Lung (tissue), 12 donors: Measurements from ENCODE around the gene CHST11. TPM values are rescaled to one million over a fixed set of nuclear protein-coding genes. Genes with fewer than 3 reads are reported as not detected.

ENCODE experiments used
- ATAC-seq: fragments of 200-7000 bp; cut with Tn5 transposase; one replicate; pipeline ENCODE4 v1.9.1; 2020; ENCODE audit warnings: moderate number of reproducible peaks; ENCODE audit not compliant: insufficient read depth, low FRiP score
- DNase-seq, 3 donors: peaks; one replicate each; pipeline ENCODE4 v3.0.0-alpha.2; 2013 to 2017
- H3K27ac ChIP-seq, 2 donors: one replicate each; pipeline ENCODE4 v1.5.1; 2013; ENCODE audit warnings: mild to moderate bottlenecking in 2 of 2, moderate library complexity in 2 of 2, control low read depth in 1 of 2, inconsistent platforms in 1 of 2, low read depth in 1 of 2, low read length in 1 of 2
- H3K27me3 ChIP-seq, 3 donors: one replicate each; pipeline ENCODE4 v1.5.1; 2013; ENCODE audit warnings: low read length in 2 of 3; ENCODE audit not compliant: control insufficient read depth in 3 of 3, insufficient read depth in 3 of 3
- H3K36me3 ChIP-seq, 4 donors: one replicate each; pipeline ENCODE4 v1.5.1; 2013; ENCODE audit warnings: low read length in 4 of 4, mild to moderate bottlenecking in 1 of 4, moderate library complexity in 1 of 4; ENCODE audit not compliant: control insufficient read depth in 4 of 4, insufficient read depth in 4 of 4
- H3K4me1 ChIP-seq, 5 donors: one replicate each; pipeline ENCODE4 v1.5.1; 2013; ENCODE audit warnings: low read length in 5 of 5, mild to moderate bottlenecking in 2 of 5, moderate library complexity in 1 of 5; ENCODE audit not compliant: control insufficient read depth in 5 of 5, insufficient read depth in 5 of 5
- H3K4me3 ChIP-seq: one replicate; pipeline ENCODE4 v1.5.1; 2013; ENCODE audit warnings: mild to moderate bottlenecking, control low read depth, moderate library complexity
- H3K9ac ChIP-seq, 2 donors: one replicate each; pipeline ENCODE4 v1.5.1; 2013; ENCODE audit warnings: low read length in 2 of 2, control low read depth in 1 of 2; ENCODE audit not compliant: insufficient read depth in 1 of 2
- H3K9me3 ChIP-seq, 4 donors: one replicate each; pipeline ENCODE4 v1.5.1; 2013; ENCODE audit warnings: low read length in 3 of 4, mild to moderate bottlenecking in 1 of 4, moderate library complexity in 1 of 4; ENCODE audit not compliant: control insufficient read depth in 4 of 4, insufficient read depth in 3 of 4
- WGBS, 2 donors: extraction: QIAGEN DNeasy Blood & Tissue Kit; methylation state at CpG; one replicate each; pipeline ENCODE4 v1.1.7; 2013; 5-methylcytosine and 5-hydroxymethylcytosine counted together
- polyA plus RNA-seq, 2 donors: library from polyadenylated mRNA; stranded (reverse); fragments of 200-250 nt; gene quantifications; one replicate each; pipeline ENCODE4 v1.2.1, GENCODE V29; 2013
- total RNA-seq, 2 donors: library from RNA; depleted of rRNA in 1 of 2; stranded (reverse); fragments of >200 nt in 1 of 2; gene quantifications; one replicate each; pipeline ENCODE4 v1.2.1, GENCODE V29; 2014 to 2021
- TF ChIP-seq, protein P1 (sequence below): IDR thresholded peaks from 2 replicates; pipeline ENCODE4 v1.5.1; 2012; ENCODE audit warnings: mild to moderate bottlenecking; ENCODE audit errors: control extremely low read depth, extremely low read depth
- donor health status: control.
- donor health status: control.
- donor health status: Bipolar disorder and iron deficiency.
- donor health status: healthy.
- donor health status: DM: yes; HTN: yes; CAD: no.

CHST11 gene
- total and polyA plus RNA-seq, 4 donors = 9.0 to 63.2 (median 27.7) TPM

DNA sequence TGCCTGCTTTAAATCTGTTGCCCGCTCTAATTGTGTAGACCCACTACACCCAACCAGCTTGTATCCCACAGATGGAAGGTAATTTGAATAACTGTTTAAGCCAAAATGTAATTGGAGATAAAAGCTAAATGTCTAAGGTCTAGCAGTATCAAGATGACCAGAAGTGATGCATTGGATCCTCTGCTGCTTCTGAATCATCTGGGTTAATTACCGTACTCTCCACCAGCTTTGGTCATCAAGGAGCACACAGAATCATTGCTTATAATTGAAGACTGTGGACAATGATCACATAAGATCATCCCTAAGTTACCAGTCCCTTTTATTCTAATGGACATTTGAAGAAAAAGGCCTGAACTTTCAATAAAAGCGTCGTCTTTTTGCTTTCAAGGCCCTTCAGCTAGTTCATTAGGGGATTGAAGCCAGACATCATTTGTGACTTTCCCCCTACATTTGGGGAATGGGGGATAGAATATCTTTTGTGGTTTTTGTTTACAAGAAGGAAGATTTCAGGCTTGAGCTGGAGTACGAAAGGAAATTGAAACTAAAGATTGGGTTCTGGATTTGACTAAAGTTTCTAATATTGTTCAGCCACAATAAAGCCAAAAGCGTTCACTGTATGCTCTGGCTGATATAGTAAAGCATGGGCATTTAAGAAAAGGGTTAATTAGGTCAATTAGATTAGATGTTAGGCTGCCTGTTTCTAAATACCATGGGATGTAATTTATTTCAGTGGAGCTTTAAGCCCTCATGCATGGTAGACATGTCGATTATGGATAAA lies 123.2 kb downstream of the CHST11 start:
- TF ChIP-seq, protein P1, sequence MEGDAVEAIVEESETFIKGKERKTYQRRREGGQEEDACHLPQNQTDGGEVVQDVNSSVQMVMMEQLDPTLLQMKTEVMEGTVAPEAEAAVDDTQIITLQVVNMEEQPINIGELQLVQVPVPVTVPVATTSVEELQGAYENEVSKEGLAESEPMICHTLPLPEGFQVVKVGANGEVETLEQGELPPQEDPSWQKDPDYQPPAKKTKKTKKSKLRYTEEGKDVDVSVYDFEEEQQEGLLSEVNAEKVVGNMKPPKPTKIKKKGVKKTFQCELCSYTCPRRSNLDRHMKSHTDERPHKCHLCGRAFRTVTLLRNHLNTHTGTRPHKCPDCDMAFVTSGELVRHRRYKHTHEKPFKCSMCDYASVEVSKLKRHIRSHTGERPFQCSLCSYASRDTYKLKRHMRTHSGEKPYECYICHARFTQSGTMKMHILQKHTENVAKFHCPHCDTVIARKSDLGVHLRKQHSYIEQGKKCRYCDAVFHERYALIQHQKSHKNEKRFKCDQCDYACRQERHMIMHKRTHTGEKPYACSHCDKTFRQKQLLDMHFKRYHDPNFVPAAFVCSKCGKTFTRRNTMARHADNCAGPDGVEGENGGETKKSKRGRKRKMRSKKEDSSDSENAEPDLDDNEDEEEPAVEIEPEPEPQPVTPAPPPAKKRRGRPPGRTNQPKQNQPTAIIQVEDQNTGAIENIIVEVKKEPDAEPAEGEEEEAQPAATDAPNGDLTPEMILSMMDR = no peak
- Histone ChIP-seq H3K36me3 (no peaks in the 10 kb centered on the region), H3K9ac (no peak overlapping the region), H3K4me1 (peaks cover 0 to 8% (median 0%) of the 10 kb centered on the region in 5 donors), H3K27me3 (no peaks in the 10 kb centered on the region), H3K27ac (no peak overlapping the region), H3K4me3 (no peak overlapping the region), H3K9me3 (no peaks in the 10 kb centered on the region)
- DNase-seq = no peak
- WGBS, 2 donors = 72 to 73% methylated on average over 7 of the region's 7 CpGs
- ATAC-seq = no peak

DNA sequence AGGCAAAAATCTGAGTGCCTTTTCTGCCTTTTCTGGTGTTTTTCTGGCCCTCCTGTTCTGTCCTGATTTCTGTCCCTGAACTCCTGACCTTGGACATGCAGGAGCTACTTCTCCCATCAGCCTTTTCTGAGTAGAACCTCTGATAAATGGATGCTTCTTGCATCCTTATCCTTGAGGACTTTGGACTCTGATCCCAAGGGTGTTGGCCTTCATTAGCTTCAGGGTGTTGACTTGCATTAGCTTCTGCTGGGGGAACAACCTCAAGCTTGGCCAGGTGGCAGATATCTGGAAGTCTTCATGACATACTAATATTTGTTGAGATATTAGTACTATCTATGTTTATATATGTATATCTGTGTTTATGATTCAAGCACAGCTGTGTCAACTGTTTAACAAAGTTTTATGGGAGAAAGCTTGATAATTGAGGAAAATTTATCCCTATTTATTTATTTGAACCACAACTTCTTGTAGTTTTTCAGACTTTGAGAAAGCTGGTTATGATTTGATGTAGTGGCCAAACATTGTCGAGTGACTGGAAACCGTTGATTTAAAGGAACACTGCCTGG lies 124.3 kb downstream of the CHST11 start:
- TF ChIP-seq, protein P1 = no peak
- no peak overlapping the region for H3K4me3 ChIP-seq
- WGBS, 2 donors = 59 to 67% methylated on average over 2 of the region's 2 CpGs
- no peak for ATAC-seq
- H3K36me3 ChIP-seq = no peaks in the 10 kb centered on the region
- H3K9ac ChIP-seq = no peak overlapping the region
- peaks cover 0 to 8% (median 0%) of the 10 kb centered on the region in 5 donors for H3K4me1 ChIP-seq
- no peaks in the 10 kb centered on the region for H3K9me3 ChIP-seq
- DNase-seq = peak in 2 of 3 donors; percentile 63 to 66
- no peak overlapping the region for H3K27ac ChIP-seq
- H3K27me3 ChIP-seq = no peaks in the 10 kb centered on the region

DNA sequence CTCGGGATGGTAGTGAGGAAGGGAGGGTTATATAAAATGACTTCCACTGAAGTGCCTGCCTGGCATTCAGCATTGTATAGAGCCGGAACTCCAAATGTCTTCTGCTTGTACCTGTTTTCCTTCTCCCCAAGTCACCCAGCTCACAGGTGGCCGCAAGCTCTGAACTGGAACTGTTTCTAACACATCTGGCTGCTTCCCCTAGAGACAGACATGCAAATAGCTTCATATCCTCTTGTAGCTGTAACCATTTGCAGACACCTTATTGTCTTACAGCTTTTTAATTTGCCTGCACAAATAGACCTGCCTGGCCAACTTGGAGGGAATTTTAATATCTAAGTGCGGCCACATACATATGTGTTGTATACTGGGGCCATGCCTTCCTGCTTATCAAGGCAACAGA lies 126.0 kb downstream of the CHST11 start:
- ATAC-seq = no peak
- Histone ChIP-seq H3K4me1 (peaks cover 0 to 8% (median 0%) of the 10 kb centered on the region in 5 donors), H3K9ac (no peak overlapping the region), H3K4me3 (no peak overlapping the region), H3K27me3 (no peaks in the 10 kb centered on the region), H3K27ac (no peak overlapping the region), H3K36me3 (no peaks in the 10 kb centered on the region), H3K9me3 (no peaks in the 10 kb centered on the region)
- TF ChIP-seq, protein P1 = no peak
- 86 to 92% methylated on average over 4 of the region's 4 CpGs for WGBS, 2 donors
- no peak for DNase-seq
